GM18858 (cell line): Measurements from ENCODE around the gene STXBP6.

Source experiments
- ATAC-seq: cut with Tn5 transposase; IDR thresholded peaks from one replicate; pipeline ENCODE4 v1.9.1; 2021; ENCODE audit not compliant: unreplicated experiment

STXBP6 gene

GRCh38 chr14:24866067-24866639, 183.8 kb downstream of the STXBP6 start:
- no peak for ATAC-seq

GRCh38 chr14:24863968-24864684, 185.8 kb downstream of the STXBP6 start:
- ATAC-seq: no peak

- ATAC-seq: no peak
Measured at GRCh38 chr14:24861083-24861630, 188.8 kb downstream of the STXBP6 start.

GRCh38 chr14:24859559-24859958, 190.4 kb downstream of the STXBP6 start:
- no peak for ATAC-seq

GRCh38 chr14:24858684-24859083, 191.3 kb downstream of the STXBP6 start:
- no peak for ATAC-seq

- ATAC-seq: no peak
Measured at GRCh38 chr14:24858052-24858451, 191.9 kb downstream of the STXBP6 start.

GRCh38 chr14:24857277-24857676, 192.7 kb downstream of the STXBP6 start:
- ATAC-seq: no peak

- no peak for ATAC-seq
Measured at GRCh38 chr14:24853446-24853845, 196.5 kb downstream of the STXBP6 start.

GRCh38 chr14:24852312-24853060, 197.5 kb downstream of the STXBP6 start:
- ATAC-seq: no peak

GRCh38 chr14:24851837-24852236, 198.1 kb downstream of the STXBP6 start:
- ATAC-seq: no peak

- no peak for ATAC-seq
Measured at GRCh38 chr14:24851406-24851805, 198.5 kb downstream of the STXBP6 start.

- no peak for ATAC-seq
Measured at GRCh38 chr14:24850072-24850471, 199.9 kb downstream of the STXBP6 start.

- ATAC-seq: no peak
Measured at GRCh38 chr14:24849471-24849870, 200.5 kb downstream of the STXBP6 start.

- no peak for ATAC-seq
Measured at GRCh38 chr14:24848102-24848790, 201.7 kb downstream of the STXBP6 start.

- ATAC-seq: no peak
Measured at GRCh38 chr14:24847568-24848095, 202.3 kb downstream of the STXBP6 start.

- no peak for ATAC-seq
Measured at GRCh38 chr14:24846261-24846660, 203.7 kb downstream of the STXBP6 start.

- ATAC-seq: no peak
Measured at GRCh38 chr14:24845851-24846250, 204.1 kb downstream of the STXBP6 start.

GRCh38 chr14:24844011-24844410, 205.9 kb downstream of the STXBP6 start:
- no peak for ATAC-seq

- peak; percentile 95 for ATAC-seq
Measured at GRCh38 chr14:24843494-24843893, 206.5 kb downstream of the STXBP6 start.

- no peak for ATAC-seq
Measured at GRCh38 chr14:24840204-24840893, 209.6 kb downstream of the STXBP6 start.
